ENCODE measurements around the gene LRP1-AS. TPM values are rescaled to one million over a fixed set of nuclear protein-coding genes. Genes with fewer than 3 reads are reported as not detected.
A peak's percentile ranks its signal among the peaks of the same experiment; 100 is the strongest.

LRP1-AS gene
- total and polyA plus RNA-seq, 4 donors, result not detected

GRCh38 chr12:57151741-57152630 is 4.6 kb upstream of the LRP1-AS start:
- peak overlapping the region; percentile 28 to 59 for H3K9ac ChIP-seq (ENCODE audit: insufficient read depth in 1 of 2, low read length in 2 of 2)
- 74 to 79% methylated on average over 17 of the region's 17 CpGs for WGBS, 2 donors
- no peaks in the 10 kb centered on the region for H3K9me3 ChIP-seq (ENCODE audit: control insufficient read depth in 4 of 4, insufficient read depth in 3 of 4, low read length in 3 of 4)
- H3K27ac ChIP-seq (ENCODE audit: low read depth in 1 of 2, low read length in 1 of 2), result peak overlapping the region; percentile 63 to 80
- peak; percentile 57 to 64 (median 62) for DNase-seq
- H3K4me3 ChIP-seq, result no peak overlapping the region
- ATAC-seq (ENCODE audit: insufficient read depth, low FRiP score), result no peak
- H3K27me3 ChIP-seq (ENCODE audit: control insufficient read depth in 3 of 3, insufficient read depth in 3 of 3, low read length in 2 of 3), result no peaks in the 10 kb centered on the region
- TF ChIP-seq CTCF (IDR thresholded peaks at IDR 0.05; ENCODE audit: control extremely low read depth, extremely low read depth), result no peak
- H3K36me3 ChIP-seq (ENCODE audit: control insufficient read depth in 4 of 4, insufficient read depth in 4 of 4, low read length in 4 of 4), result peaks cover 0 to 48% (median 31%) of the 10 kb centered on the region in 4 donors
- peaks cover 17 to 57% (median 39%) of the 10 kb centered on the region in 5 donors for H3K4me1 ChIP-seq (ENCODE audit: control insufficient read depth in 5 of 5, insufficient read depth in 5 of 5, low read length in 5 of 5)

- peak overlapping the region in 1 of 2 donors; percentile 37 for H3K27ac ChIP-seq (ENCODE audit: low read depth in 1 of 2, low read length in 1 of 2)
- H3K4me3 ChIP-seq, result no peak overlapping the region
- H3K9me3 ChIP-seq (ENCODE audit: control insufficient read depth in 4 of 4, insufficient read depth in 3 of 4, low read length in 3 of 4), result no peaks in the 10 kb centered on the region
- H3K27me3 ChIP-seq (ENCODE audit: control insufficient read depth in 3 of 3, insufficient read depth in 3 of 3, low read length in 2 of 3), result no peaks in the 10 kb centered on the region
- ATAC-seq (ENCODE audit: insufficient read depth, low FRiP score), result no peak
- H3K9ac ChIP-seq (ENCODE audit: insufficient read depth in 1 of 2, low read length in 2 of 2), result no peak overlapping the region
- TF ChIP-seq CTCF (IDR thresholded peaks at IDR 0.05; ENCODE audit: control extremely low read depth, extremely low read depth), result no peak
- peaks cover 17 to 72% (median 44%) of the 10 kb centered on the region in 5 donors for H3K4me1 ChIP-seq (ENCODE audit: control insufficient read depth in 5 of 5, insufficient read depth in 5 of 5, low read length in 5 of 5)
- no peak for DNase-seq
- 93 to 95% methylated on average over 6 of the region's 6 CpGs for WGBS, 2 donors
- peaks cover 0 to 48% (median 29%) of the 10 kb centered on the region in 4 donors for H3K36me3 ChIP-seq (ENCODE audit: control insufficient read depth in 4 of 4, insufficient read depth in 4 of 4, low read length in 4 of 4)
These were observed 3.1 kb upstream of the LRP1-AS start for GRCh38 chr12:57150400-57151000.

- ATAC-seq (ENCODE audit: insufficient read depth, low FRiP score) (peak; percentile 48), DNase-seq (peak; percentile 87 to 95 (median 93))
- Histone ChIP-seq H3K9me3 (ENCODE audit: control insufficient read depth in 4 of 4, insufficient read depth in 3 of 4, low read length in 3 of 4) (no peaks in the 10 kb centered on the region), H3K9ac (ENCODE audit: insufficient read depth in 1 of 2, low read length in 2 of 2) (peak overlapping the region in 1 of 2 donors; percentile 40), H3K36me3 (ENCODE audit: control insufficient read depth in 4 of 4, insufficient read depth in 4 of 4, low read length in 4 of 4) (peaks cover 0 to 47% (median 32%) of the 10 kb centered on the region in 4 donors), H3K4me3 (no peak overlapping the region), H3K27ac (ENCODE audit: low read depth in 1 of 2, low read length in 1 of 2) (peak overlapping the region; percentile 68 to 86), H3K27me3 (ENCODE audit: control insufficient read depth in 3 of 3, insufficient read depth in 3 of 3, low read length in 2 of 3) (no peaks in the 10 kb centered on the region), H3K4me1 (ENCODE audit: control insufficient read depth in 5 of 5, insufficient read depth in 5 of 5, low read length in 5 of 5) (peaks cover 17 to 78% (median 44%) of the 10 kb centered on the region in 5 donors)
- WGBS, 2 donors, result 48 to 53% methylated on average over 13 of the region's 13 CpGs
- no peak for TF ChIP-seq CTCF (IDR thresholded peaks at IDR 0.05; ENCODE audit: control extremely low read depth, extremely low read depth)
These were observed 2.0 kb upstream of the LRP1-AS start for GRCh38 chr12:57149245-57149900.
